Stimulated activated CD8-positive, alpha-beta memory T cell treated with anti-CD3 and anti-CD28 coated beads, Interleukin-7, amount 100 ng/mL, for 48 hours (primary cell): ENCODE results near the gene UGDH.

Experiments
- DNase-seq, 2 donors: peaks; one replicate each; pipeline ENCODE4 v3.0.0-alpha.2; 2020; ENCODE audit warnings: low read depth in 1 of 2; ENCODE audit errors: extremely low read depth in 1 of 2

UGDH gene

GRCh38 chr4:39456946-39457763 is 70.1 kb downstream of the UGDH start:
- DNase-seq = no peak

- DNase-seq = no peak
These were observed 71.8 kb downstream of the UGDH start for GRCh38 chr4:39455486-39455885.

DNA sequence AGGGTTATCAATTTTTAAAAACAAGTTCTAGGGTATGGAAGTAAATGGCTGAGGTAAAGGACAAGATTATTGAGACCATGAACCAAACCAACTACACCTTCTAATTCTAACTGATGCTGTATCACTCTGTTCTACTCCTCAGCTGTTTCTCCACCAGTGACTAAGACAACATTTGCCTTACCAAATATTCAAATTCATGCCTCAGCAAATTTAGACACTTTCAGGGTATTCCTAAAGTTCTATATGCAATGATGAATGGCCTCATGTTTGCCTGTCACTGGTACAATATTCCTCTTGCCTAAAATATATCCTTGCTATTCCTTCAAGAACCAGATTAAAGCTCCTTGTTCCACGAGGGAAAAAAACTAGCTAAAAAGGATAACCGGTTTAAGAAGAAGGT is 73.5 kb downstream of the UGDH start:
- no peak for DNase-seq

GRCh38 chr4:39452860-39453587 is 74.2 kb downstream of the UGDH start:
- DNase-seq = no peak

DNA sequence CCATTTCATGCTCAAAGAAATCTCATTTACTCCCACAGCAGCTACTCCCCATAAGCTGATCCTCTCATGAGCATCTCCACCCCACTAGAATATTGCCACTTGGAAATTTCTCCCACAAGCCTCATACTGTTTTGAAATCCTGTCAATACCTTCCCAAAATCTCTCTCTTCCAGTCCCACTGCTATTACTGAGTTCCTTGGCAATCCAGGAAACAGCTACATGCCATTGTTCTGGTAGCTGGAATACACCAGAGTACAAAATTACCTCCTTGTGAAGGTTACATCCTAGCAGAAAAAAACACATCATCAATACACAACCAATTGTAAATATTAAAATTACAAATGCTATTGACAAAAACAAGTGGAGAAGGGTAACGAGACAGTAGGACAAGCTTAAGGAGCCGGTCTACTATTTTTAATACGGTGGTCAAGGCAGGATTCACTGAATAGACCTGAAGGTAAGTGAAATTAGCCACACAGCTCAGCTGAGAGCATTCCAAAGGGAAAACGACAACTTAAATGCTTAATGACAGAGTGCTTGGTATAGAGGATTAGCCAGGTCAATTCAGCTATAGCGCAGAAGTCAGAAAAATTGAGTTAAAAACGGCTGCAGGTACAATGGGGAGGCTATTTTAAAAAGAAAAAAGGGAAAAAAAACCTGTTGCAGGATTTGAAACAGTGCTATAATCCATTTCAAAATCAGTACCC is 74.9 kb downstream of the UGDH start:
- DNase-seq = no peak

DNA sequence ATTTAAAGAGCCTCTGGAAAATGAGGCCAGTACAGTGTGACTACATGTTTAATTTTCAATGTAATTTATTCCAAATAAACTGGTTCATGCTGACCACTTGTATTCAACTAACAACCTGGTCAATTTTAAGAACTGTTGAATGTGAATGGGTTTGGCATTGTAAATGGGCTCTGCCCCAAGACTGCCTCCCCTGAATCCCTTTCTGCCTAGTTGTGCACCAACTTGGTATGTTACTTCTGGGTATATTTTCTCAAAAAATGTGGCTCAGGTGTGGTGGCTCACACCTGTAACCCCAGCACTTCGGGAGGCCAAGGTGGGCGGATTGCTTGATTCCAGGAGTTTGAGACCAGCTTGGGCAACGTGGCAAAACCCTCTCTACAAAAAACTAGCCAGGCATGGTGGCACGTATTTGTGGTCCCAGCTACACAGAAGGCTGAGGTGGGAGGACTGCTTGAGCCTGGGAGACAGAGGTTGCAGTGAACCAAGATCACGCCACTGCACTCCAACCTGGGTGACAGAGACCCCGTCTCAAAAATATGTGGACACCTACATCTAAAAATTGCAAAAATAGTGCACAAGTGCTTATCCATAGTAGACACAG is 75.7 kb downstream of the UGDH start:
- no peak for DNase-seq

GRCh38 chr4:39450618-39451017 is 76.6 kb downstream of the UGDH start:
- no peak for DNase-seq
